HG03457 (cell line): ENCODE measurements around the gene TRIM60.
"Not testable (repeated sequence)": the region's sequence is repeated elsewhere in the genome, so short reads cannot be mapped to it uniquely, and the experiment has no call there.

Experiments used
- ATAC-seq: cut with Tn5 transposase; IDR thresholded peaks from one replicate; pipeline ENCODE4 v1.9.1; 2021; ENCODE audit warnings: moderate number of reproducible peaks; ENCODE audit not compliant: unreplicated experiment

The TRIM60 gene

GRCh38 chr4:165031436-165032211, at the start of gene TRIM60:
Gene TRIM60 (plus strand): TSS chr4:165031999. CDS start chr4:165040073, 8,074 bp downstream.
- no peak for ATAC-seq

- no peak for ATAC-seq
Observed at GRCh38 chr4:164989471-164989870, 42.3 kb upstream of the TRIM60 start.

- ATAC-seq: not testable (repeated sequence)
Observed at GRCh38 chr4:164990786-164991185, 41.0 kb upstream of the TRIM60 start.

- not testable (repeated sequence) for ATAC-seq
Observed at GRCh38 chr4:164996123-164996522, 35.7 kb upstream of the TRIM60 start.

GRCh38 chr4:164997324-164997723, 34.5 kb upstream of the TRIM60 start:
- ATAC-seq: no peak

- ATAC-seq: no peak
Observed at GRCh38 chr4:164997941-164998340, 33.9 kb upstream of the TRIM60 start.

GRCh38 chr4:164998526-164999080, 33.2 kb upstream of the TRIM60 start:
- not testable (repeated sequence) for ATAC-seq

GRCh38 chr4:165001957-165002356, 29.8 kb upstream of the TRIM60 start:
- not testable (repeated sequence) for ATAC-seq

- ATAC-seq: no peak
Observed at GRCh38 chr4:165005352-165005925, 26.4 kb upstream of the TRIM60 start.

- ATAC-seq: no peak
Observed at GRCh38 chr4:165006456-165006855, 25.3 kb upstream of the TRIM60 start.

- no peak for ATAC-seq
Observed at GRCh38 chr4:165006886-165007285, 24.9 kb upstream of the TRIM60 start.

GRCh38 chr4:165009493-165010227, 22.1 kb upstream of the TRIM60 start:
- ATAC-seq: no peak

- no peak for ATAC-seq
Observed at GRCh38 chr4:165010487-165010886, 21.3 kb upstream of the TRIM60 start.

- ATAC-seq: no peak
Observed at GRCh38 chr4:165010991-165011390, 20.8 kb upstream of the TRIM60 start.

- ATAC-seq: no peak
Observed at GRCh38 chr4:165011403-165011802, 20.4 kb upstream of the TRIM60 start.

- no peak for ATAC-seq
Observed at GRCh38 chr4:165013691-165014090, 18.1 kb upstream of the TRIM60 start.

GRCh38 chr4:165016971-165017370, 14.8 kb upstream of the TRIM60 start:
- no peak for ATAC-seq

- not testable (repeated sequence) for ATAC-seq
Observed at GRCh38 chr4:165019995-165020394, 11.8 kb upstream of the TRIM60 start.

- ATAC-seq: not testable (repeated sequence)
Observed at GRCh38 chr4:165025782-165026181, 6.0 kb upstream of the TRIM60 start.

- ATAC-seq: no peak
Observed at GRCh38 chr4:165027762-165028402, 3.9 kb upstream of the TRIM60 start.

GRCh38 chr4:165048170-165048569, 16.4 kb downstream of the TRIM60 start:
- ATAC-seq: no peak
